Measurements from ENCODE around the gene SLC38A4. TPM values are rescaled to one million over a fixed set of nuclear protein-coding genes. Genes with fewer than 3 reads are reported as not detected.

SLC38A4 gene
- total and polyA plus RNA-seq, 2 of the 8 experiments (the other 6 are each of a cell fraction or from before 2014, with no cell fraction given), result 6.7 to 15.4 TPM

DNA sequence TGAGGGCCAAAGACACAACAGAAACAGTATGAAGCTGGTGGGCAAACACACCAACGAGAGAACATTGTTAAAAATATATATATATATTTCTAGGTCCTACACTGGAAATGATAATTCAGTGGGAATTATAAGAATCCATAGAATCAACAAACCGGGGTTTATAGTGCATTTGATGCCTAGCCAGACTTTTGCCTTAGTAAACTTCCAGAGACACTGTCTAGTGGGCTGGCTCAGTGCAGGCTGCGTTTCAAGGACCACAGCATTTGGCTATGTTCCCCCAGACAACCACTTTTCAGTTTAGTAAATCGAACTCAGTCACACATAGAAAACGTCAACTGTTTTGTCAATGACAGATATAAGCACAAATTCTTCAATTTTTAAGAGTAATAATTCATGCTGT is 41.9 kb downstream of the SLC38A4 start:
- no peak overlapping the region for H2BK20ac ChIP-seq (ENCODE audit: low read length)
- H2AK5ac ChIP-seq (ENCODE audit: low read depth, low read length), result no peak overlapping the region
- H3K23ac ChIP-seq (ENCODE audit: insufficient read length), result no peak overlapping the region
- H3K4me1 ChIP-seq (replicated peaks in 1 of 4; ENCODE audit: control insufficient read depth in 3 of 4, insufficient read depth in 4 of 4, low read length in 3 of 4), result no peaks in the 10 kb centered on the region
- H3K4me2 ChIP-seq (ENCODE audit: insufficient read depth in 1 of 2, low read depth in 2 of 2, low read length in 2 of 2), result no peak overlapping the region
- no peak for DNase-seq (ENCODE audit: low read depth in 1 of 2, low spot score in 2 of 2)
- H2BK5ac ChIP-seq (ENCODE audit: low read depth, low read length), result no peak overlapping the region
- no peaks in the 10 kb centered on the region for H3K79me2 ChIP-seq (ENCODE audit: control insufficient read depth in 1 of 2, insufficient read depth in 2 of 2, low read length in 2 of 2)
- WGBS, 2 experiments (ENCODE audit: extremely low coverage in 1 of 2, insufficient coverage in 1 of 2, insufficient read length in 1 of 2, insufficient replicate concordance in 2 of 2, low coverage in 1 of 2, low lambda C conversion rate in 2 of 2, missing lambda C conversion rate in 1 of 2), result 89% methylated on average over 5 of the region's 5 CpGs; no CpG with 5 or more reads in 1 of the 2 experiments
- H3K36me3 ChIP-seq (ENCODE audit: control insufficient read depth in 2 of 4, insufficient read depth in 4 of 4, low read length in 3 of 4), result no peaks in the 10 kb centered on the region
- no peak overlapping the region for H2AFZ ChIP-seq (ENCODE audit: low read length)
- ChIA-PET CTCF (ENCODE audit: partially characterized antibody) (no interaction called here), POLR2A (ENCODE audit: partially characterized antibody) (no interaction called here)
- FAIRE-seq, result no peak
- no peaks in the 10 kb centered on the region for H4K20me1 ChIP-seq (replicated peaks in 1 of 2; ENCODE audit: control insufficient read depth in 1 of 2, insufficient read depth in 2 of 2, low read length in 2 of 2)
- H3K27ac ChIP-seq (ENCODE audit: low read depth, low read length), result no peak overlapping the region
- H4K5ac ChIP-seq (ENCODE audit: insufficient read length, low read depth, low read length), result no peak overlapping the region
- no peak overlapping the region for H2BK120ac ChIP-seq (replicated peaks; ENCODE audit: low read depth, low read length)
- H3K27me3 ChIP-seq (replicated peaks in 1 of 4; ENCODE audit: control insufficient read depth in 3 of 4, extremely low read depth in 1 of 4, insufficient read depth in 3 of 4, low read length in 3 of 4), result no peaks in the 10 kb centered on the region
- H3K9ac ChIP-seq (replicated peaks in 1 of 4; ENCODE audit: extremely low read depth in 1 of 4, low read depth in 3 of 4, low read length in 3 of 4), result no peak overlapping the region
- no peak overlapping the region for H3K14ac ChIP-seq (ENCODE audit: insufficient read length)
- H3K56ac ChIP-seq (replicated peaks; ENCODE audit: insufficient read length, low read depth, low read length), result no peak overlapping the region
- H2BK15ac ChIP-seq (ENCODE audit: low read length), result no peak overlapping the region
- no peak overlapping the region for H4K8ac ChIP-seq (ENCODE audit: extremely low read depth, insufficient read depth, low read length)
- H3K18ac ChIP-seq (ENCODE audit: extremely low read depth, low read length), result no peak overlapping the region
- H2BK12ac ChIP-seq (ENCODE audit: low read depth, low read length), result no peak overlapping the region
- TF ChIP-seq JUND (IDR thresholded peaks at IDR 0.05; ENCODE audit: low read length) (no peak), CEBPB (IDR thresholded peaks at IDR 0.05; ENCODE audit: low read depth, low read length) (no peak), KDM5A (IDR thresholded peaks at IDR 0.05; ENCODE audit: low read length) (no peak)
- TF ChIP-seq, protein P1, sequence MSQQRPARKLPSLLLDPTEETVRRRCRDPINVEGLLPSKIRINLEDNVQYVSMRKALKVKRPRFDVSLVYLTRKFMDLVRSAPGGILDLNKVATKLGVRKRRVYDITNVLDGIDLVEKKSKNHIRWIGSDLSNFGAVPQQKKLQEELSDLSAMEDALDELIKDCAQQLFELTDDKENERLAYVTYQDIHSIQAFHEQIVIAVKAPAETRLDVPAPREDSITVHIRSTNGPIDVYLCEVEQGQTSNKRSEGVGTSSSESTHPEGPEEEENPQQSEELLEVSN (IDR thresholded peaks at IDR 0.05), result no peak
- no peaks in the 10 kb centered on the region for H3K79me1 ChIP-seq (ENCODE audit: low read depth, low read length)
- no peaks in the 10 kb centered on the region; the same call in 1 of the 2 replicates for H3K23me2 ChIP-seq (ENCODE audit: low read depth, low read length)
- no peak overlapping the region for H3K4ac ChIP-seq (replicated peaks; ENCODE audit: insufficient read length, low read depth, low read length)
- no peak overlapping the region for H4K91ac ChIP-seq (replicated peaks; ENCODE audit: insufficient read length, low read length)
- no peak overlapping the region for H3K4me3 ChIP-seq (ENCODE audit: extremely low read depth in 1 of 4, insufficient read depth in 2 of 4, low read depth in 3 of 4, low read length in 4 of 4)
- no peaks in the 10 kb centered on the region for H3K9me3 ChIP-seq (ENCODE audit: insufficient read depth in 2 of 2, low read depth in 1 of 2, low read length in 1 of 2)
